SU-DHL-6 (cell line): ENCODE results near the gene ADAMTS14.

Experiments
- EZH2phosphoT487 ChIP-seq: fragments of 200-600 bp; sonication (generic), shearing (Covaris generic); conservative IDR thresholded peaks from 2 replicates; pipeline ENCODE4 v1.6.1; 2018; ENCODE audit warnings: mild to moderate bottlenecking, antibody characterized with exemption, low read length, moderate library complexity, mixed read lengths
- TF ChIP-seq, protein P1 (sequence below): fragments of 200-600 bp; sonication (generic); IDR thresholded peaks from one replicate; pipeline ENCODE4 v1.5.1; 2017; ENCODE audit warnings: antibody characterized with exemption, mild to moderate bottlenecking, low read length, moderate library complexity; ENCODE audit not compliant: insufficient read depth, poor library complexity, severe bottlenecking

- TF ChIP-seq, protein P1, sequence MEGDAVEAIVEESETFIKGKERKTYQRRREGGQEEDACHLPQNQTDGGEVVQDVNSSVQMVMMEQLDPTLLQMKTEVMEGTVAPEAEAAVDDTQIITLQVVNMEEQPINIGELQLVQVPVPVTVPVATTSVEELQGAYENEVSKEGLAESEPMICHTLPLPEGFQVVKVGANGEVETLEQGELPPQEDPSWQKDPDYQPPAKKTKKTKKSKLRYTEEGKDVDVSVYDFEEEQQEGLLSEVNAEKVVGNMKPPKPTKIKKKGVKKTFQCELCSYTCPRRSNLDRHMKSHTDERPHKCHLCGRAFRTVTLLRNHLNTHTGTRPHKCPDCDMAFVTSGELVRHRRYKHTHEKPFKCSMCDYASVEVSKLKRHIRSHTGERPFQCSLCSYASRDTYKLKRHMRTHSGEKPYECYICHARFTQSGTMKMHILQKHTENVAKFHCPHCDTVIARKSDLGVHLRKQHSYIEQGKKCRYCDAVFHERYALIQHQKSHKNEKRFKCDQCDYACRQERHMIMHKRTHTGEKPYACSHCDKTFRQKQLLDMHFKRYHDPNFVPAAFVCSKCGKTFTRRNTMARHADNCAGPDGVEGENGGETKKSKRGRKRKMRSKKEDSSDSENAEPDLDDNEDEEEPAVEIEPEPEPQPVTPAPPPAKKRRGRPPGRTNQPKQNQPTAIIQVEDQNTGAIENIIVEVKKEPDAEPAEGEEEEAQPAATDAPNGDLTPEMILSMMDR, result no peak
- TF ChIP-seq EZH2phosphoT487, result no peak
Observed at GRCh38 chr10:70781461-70782051, 109.2 kb downstream of the ADAMTS14 start.
